ENCODE results near the gene GADL1. TPM values are rescaled to one million over a fixed set of nuclear protein-coding genes. Genes with fewer than 3 reads are reported as not detected.
A peak's percentile ranks its signal among the peaks of the same experiment; 100 is the strongest.

Gene GADL1, protein sequence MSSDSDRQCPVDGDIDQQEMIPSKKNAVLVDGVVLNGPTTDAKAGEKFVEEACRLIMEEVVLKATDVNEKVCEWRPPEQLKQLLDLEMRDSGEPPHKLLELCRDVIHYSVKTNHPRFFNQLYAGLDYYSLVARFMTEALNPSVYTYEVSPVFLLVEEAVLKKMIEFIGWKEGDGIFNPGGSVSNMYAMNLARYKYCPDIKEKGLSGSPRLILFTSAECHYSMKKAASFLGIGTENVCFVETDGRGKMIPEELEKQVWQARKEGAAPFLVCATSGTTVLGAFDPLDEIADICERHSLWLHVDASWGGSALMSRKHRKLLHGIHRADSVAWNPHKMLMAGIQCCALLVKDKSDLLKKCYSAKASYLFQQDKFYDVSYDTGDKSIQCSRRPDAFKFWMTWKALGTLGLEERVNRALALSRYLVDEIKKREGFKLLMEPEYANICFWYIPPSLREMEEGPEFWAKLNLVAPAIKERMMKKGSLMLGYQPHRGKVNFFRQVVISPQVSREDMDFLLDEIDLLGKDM
- total RNA-seq = not detected in 2 replicates

DNA sequence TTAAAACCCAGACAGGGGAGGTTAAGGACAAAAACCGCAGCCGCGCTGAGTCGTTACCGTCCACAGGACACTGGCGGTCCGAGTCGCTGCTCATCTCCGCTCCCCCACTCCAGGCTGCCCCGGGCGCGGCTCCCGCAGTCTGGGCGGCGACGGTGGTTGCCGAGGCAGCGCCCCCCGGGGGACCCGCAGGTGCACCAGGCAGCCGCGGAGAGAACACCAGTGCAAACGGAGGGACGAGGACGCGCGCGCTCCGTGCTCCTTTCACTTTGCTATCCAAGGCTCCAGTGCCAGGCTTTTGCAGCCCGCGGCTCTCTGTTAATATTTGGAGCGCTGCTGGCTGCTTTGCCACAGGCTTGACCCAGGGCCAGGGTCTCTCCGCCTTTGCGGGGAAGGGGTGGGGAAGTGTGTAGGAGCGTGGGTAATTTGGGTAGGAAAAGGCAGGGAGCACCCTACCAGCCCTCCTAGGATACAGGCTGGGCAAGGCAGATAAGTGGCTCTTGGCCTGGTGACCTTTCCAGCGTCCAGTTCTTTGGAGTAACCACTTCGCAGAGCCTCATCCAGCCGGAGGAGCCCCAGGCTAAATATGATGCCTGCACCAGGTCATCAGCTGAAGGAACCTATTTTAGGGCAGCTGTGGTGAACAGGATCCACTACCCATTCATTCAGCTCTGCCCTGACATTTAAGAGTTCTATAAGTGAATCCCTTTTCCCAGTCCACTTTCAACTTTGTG lies at the start of gene GADL1:
Gene GADL1, minus strand, starts transcription at position 141 of the 731 bp plus-strand sequence. Its CDS starts 47 bp downstream, at position 94.
- no peak for DNase-seq (ENCODE audit: low read depth)

DNA sequence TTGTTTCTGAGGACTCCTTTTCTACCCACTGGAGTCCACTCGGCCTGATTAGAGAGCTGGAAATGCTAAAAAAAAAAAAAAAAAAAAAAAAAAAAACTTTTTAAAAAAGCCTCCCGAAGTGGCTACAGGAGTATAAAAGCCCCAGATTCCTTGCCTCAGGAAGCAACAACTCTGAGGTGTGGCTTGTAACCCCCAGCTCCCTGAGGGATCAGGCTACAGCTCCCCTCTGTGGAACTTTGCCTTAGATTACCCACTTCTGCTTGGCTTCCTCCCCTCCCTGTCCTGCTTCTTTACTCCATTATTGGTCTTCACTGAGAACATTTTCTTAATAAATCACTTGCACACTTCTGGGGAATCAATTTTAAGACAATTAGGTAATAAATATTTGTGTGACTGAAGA lies 49.7 kb upstream of the GADL1 start:
- DNase-seq (ENCODE audit: low read depth) = no peak

DNA sequence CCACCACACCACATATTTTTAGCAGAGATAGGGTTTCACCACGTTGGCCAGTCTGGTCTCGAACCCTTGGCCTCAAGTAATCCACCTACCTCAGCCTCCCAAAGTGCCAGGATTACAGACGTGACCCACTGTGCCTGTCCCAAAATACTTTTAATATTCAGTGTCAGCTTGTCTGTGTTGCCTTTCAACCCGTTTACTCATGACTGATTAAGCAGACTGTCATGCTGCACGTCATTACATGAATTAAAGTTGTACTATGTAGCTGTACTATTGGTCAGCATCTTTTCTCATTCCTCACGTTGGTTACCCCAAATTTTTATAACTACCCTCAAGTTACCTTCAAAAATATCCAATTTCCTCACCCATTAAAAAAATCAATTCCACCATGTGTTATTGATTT lies 48.7 kb upstream of the GADL1 start:
- no peak for DNase-seq (ENCODE audit: low read depth)

DNA sequence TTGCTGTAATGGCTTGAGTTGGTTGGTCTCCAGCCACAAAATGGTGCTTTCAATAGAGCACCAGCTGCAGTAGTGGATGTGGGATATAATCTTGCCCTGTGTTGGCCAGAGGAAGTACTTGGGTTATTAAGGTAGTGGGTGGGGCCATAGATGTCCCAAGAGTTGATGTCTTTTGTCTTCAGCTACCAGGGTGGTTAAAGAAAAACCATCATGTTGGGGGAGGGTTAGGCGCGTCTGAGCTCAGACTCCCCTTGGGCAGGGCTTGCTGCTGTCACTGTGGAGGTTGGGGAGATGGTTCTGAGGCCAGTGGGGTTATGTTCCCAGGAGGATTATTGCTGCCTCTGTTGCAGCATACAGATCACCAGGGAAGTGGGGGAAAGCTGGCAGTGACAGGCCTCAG lies 46.9 kb upstream of the GADL1 start:
- no peak for DNase-seq (ENCODE audit: low read depth)

DNA sequence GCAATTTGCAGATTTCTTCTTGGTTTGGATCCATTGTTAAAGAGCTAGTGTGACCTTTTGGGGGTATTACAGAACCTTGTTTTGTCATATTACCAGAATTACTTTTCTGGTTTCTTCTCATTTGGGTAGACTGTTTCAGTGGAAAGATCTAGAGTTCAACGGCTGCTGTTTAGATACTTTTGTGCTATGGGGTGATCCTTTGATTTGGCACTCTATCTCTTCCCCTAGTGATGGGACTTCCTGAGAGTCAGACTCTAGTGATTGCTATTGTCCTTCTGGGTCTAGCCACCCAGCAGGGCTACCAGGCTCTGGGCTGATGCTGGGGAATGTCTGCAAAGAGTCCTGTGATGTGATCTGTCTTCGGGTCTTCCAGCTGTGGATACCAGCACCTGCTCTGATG lies 46.3 kb upstream of the GADL1 start:
- DNase-seq (ENCODE audit: low read depth) = no peak

DNA sequence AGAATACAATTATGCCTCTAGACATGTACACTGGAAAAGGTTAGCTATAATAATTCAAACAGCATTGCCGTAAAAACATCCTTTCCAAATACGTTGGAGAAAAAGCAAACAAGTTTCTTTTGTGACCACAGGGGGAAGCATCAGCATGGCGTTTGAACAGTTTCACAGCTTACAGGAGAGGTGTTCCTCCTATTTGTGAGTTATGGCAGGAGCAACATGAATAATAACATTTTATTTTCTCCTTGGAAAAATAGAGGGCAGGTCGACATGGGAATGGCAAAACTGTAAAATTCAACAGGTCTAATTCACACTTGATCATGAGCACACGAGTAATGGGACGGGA lies 39.7 kb upstream of the GADL1 start:
- peak; percentile 70 for DNase-seq (ENCODE audit: low read depth)

DNA sequence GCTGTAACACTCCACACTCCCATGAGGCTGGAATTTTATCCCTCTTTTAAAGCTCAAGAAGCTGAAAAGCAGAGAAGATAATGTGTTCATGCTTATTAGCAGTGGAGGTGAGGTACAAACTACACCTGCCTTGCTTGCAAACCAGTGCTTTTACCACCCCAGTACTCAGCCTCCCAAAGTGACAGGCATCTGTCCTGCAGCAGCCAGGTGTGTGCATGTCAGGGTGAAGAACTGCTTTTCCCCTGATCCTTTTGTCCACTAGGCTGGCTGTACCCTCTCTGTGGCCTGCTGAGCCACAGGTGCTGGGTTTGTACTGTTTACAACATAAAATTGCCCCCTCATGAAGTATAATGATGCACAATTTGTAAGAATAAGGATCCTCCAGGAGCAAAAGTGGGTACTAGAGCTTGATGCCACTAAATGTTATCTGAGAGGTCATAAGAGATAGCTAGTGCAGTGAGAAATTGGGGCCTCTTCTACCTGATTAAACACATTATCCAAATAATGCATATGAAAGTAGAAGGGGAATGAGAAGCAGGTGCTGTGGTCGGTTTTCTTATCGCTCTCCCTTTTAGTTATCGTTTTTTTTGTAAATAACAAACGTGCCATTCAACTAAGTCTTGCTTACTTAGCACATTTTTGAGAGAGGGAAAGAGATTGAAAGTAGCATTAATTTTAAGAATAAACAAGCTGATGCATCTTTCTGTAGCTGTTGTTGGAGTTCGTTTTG lies 39.2 kb upstream of the GADL1 start:
- DNase-seq (ENCODE audit: low read depth) = no peak

DNA sequence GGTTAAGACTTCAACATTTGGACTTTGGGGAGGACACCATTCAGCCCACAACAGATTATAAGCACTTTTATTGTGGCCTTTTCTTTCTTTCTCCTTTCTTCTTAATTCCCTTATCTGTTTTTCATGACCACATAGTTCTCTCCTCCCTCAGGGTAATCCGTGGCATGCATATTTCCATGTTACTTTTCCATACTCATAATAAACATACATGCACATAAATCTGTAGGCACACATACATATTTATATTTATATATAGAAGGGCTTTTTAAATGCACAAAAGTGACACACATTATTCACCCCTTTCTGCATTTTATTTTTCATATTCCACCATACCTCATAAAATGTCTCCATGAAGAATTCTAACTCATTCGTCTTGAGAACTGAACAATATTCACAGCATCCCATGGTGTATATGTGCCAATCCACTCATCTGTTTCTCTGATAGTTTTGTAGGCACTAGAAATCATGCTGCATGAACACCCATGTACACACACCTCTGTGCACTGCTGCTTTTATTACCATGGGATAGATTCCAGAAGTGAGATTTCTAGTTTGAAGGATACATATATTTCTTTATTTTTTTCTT lies 38.1 kb upstream of the GADL1 start:
- no peak for DNase-seq (ENCODE audit: low read depth)

DNA sequence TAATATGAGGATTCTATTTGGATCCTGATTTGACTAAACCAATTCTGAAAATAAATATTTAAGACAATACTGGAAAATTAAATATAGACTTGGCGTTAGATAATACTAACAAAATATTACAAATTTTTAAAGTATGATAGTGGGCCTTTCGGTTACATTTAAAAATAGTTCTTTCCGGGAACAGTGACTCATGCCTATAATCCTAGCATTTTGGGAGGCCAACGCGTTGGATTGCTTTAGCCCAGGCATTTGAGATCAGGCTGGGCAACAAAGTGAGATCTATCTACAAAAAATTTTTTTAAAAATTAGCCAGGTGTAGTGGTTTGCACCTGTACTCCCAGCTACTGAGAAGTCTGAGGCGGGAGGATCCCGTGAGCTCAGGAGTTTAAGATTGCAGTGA lies 30.3 kb upstream of the GADL1 start:
- DNase-seq (ENCODE audit: low read depth) = no peak

DNA sequence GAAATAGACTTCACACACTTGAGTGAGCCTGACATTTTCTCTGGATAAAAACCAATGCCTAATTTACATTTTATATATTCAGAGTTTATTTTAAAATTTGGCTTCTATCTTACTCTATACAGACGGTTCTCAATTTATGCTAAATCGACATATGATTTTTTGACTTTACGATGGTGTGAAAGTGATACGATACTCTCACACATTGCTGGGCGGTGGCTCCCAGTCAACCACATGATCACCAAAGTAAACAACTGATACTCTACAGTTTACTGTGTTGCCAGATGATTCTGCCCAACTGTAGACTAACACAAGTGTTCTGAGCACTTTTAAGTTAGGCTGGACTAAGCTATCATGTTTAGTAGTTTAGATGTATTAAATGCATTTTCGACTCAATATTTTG lies 25.1 kb upstream of the GADL1 start:
- no peak for DNase-seq (ENCODE audit: low read depth)

DNA sequence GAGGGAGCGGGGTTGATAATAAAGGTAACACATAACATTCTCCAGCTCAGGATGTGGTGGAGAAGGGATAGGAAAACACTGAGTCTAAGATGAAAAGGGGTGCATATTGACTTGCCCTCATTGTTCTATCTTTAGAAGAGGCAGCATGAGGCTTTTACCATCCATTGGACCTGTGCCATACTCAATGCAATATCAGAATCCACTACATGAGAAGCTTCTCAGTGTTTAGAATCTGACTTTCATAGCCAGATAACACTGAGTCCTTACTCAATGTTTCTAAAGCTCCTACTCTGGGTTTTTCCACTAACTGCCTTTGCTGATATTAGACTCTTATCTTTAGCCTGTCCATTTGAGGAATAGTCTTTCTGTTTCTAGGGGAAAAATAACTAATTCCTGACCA lies 24.3 kb upstream of the GADL1 start:
- DNase-seq (ENCODE audit: low read depth) = no peak

DNA sequence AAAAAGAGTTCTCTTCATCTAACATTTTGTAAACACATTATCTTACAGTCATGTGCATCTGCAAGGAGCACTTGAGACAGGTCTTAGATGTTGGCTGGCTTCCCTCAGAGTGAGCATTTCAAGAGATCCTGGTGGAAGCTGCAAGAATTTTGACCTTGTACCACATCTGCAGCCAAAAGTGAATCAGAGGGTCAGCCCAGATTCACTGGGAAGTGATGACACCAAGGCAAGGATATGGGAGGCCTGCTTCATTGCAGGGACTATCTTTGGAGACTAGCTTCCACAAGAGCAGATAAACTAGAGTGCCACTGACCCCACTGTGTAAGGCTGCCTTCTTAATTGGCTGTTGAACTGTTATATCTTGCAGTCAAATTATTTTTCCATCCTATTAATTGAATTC lies 21.3 kb upstream of the GADL1 start:
- no peak for DNase-seq (ENCODE audit: low read depth)

DNA sequence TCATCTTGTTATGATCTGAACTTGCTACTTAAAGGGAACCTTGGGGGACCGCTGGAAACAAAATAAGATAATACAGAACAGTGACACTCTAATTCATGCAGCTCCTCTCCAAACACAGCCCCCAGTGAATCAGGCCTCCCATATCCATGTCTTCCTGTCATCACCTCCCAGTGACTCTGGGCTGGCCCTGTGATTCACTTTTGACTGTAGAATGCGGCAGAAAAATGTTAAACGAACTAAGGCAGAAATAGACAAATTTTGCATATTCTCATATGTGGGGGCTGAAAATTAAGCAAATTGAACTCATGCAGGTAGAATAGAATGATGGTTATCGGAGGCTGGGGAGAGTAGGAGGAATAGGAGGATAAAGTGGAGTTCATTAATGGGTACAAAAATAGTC lies 20.2 kb upstream of the GADL1 start:
- DNase-seq (ENCODE audit: low read depth) = no peak

DNA sequence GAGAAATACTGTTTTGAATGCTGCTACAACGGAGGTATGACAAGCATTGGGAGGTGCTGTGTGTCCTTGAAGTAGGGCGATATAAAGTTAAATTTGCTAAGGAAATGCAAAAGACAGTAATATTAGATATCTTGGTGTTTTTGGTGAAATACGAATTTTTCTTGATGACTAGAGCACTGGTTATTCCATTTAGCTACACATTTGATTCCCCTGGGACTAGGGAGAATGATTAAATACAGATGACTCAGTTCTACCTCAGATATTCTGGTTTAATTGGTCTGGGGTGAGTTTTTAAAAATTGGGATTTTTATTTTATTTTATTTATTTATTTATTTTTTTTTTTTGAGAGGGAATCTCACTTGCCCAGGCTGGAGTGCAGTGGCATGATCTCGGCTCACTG lies 18.7 kb upstream of the GADL1 start:
- DNase-seq (ENCODE audit: low read depth) = no peak

DNA sequence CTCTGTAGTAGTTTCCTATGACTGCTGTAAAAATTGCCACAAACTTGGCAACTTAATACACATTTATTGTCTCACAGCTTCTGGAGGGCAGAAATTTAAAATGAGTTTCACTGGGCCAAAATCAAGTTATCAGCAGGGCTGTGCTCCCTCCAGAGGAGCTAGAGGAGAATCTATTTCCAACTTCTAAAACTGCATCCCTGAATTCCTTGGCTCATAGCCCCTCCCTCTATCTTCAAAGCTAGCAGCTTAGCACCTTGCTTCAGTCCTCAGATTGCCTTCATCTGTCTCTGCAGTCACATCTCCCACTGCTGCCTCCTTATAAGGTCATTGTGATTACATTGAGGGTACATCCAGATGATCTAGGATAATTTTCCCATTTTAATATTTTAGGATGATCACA lies 17.8 kb upstream of the GADL1 start:
- DNase-seq (ENCODE audit: low read depth) = no peak

DNA sequence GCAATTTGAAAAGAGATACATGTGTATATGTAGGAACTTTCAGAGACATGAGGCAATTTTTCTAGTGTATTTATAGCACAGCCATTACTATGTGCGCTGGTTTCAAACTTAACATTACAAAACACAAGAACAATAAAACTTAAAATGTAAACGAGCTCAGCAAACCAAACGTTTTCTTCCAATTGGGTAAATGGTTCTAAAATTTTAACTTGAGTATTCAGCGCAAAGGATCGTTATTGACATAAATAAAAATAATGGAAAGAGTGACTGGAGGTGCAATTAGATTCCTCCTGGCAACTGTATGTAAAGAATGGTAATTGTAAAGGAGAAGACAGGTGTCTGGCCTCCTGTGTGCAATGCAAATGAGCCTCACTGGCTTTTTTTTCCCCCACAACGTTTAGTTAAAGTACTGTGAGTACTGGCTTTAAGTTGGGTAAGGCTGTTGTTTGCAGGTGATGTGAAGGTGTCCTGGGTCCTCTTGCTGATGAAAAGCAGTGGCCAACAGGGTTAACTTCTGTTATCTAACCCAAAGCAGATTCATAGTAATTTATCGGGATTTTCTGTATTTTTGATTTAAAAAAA lies 14.1 kb upstream of the GADL1 start:
- no peak for DNase-seq (ENCODE audit: low read depth)

DNA sequence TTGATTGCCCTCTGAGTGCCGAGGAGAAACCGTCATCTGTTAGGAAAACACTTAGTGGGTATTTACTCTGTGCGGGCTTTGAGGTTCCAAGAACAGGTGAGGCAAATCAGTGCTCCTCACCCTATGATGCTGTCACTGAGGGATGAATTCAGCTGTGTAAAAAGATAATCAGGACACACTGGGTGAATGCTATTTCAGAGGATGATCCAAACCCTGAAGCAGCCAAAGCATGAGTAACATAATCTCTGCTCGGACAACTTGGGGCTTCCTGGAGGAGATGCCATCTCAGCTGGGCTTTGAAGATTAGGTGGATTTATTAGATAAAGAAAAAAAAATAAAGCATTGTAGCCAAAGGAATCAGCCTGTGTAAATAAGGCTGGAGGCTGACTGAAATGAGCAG lies 10.5 kb upstream of the GADL1 start:
- no peak for DNase-seq (ENCODE audit: low read depth)

DNA sequence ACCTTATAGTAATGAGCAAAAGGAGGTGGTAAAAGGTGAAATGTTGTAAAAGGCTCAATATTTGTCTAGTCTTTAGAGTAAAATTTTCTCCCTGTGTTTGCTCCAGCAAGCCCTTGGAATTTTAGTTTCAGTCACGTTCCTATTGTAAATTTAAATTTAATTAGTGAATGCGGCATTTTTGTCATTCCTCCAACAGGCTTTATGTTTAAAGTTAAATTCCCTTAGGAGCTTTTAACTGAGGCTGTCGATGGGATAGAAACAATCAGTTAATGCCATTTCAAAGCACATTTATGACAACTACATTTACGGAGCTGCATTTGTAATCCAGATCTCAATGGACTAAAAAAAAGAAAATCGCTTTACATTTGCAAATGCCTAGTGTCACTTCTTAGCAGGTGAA lies 868 bp upstream of the GADL1 start:
- DNase-seq (ENCODE audit: low read depth) = peak; percentile 36

DNA sequence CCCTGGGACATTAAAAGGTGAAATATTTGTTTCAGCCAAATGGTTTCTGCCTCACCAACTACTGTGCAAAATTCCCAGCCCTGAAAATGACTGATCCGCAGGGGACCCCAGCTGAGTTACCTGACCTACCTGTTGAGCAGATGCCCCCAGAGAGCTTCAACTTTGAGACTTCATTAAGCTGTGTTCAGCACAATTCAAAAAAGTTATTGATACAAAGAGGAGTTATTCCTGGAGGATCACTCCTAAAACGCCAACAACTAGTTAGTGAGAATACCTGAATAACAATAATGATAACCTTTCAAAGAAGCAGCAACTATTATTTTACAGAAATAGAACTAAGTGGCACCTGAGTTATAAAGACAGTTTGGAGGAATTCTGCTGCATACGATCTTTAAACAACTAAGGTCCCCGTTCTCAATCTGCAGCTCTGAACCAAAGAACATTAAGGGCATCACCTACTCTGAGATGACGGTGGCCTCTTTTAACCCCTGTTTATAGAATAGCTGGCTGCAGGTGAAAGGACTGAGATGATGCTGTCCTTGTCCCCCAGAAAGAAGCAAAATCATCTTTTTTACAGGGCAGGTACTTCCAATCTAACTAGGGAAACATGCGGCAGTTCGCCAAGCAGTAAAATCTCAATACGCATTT lies 659 bp downstream of the GADL1 start:
- no peak for DNase-seq (ENCODE audit: low read depth)

DNA sequence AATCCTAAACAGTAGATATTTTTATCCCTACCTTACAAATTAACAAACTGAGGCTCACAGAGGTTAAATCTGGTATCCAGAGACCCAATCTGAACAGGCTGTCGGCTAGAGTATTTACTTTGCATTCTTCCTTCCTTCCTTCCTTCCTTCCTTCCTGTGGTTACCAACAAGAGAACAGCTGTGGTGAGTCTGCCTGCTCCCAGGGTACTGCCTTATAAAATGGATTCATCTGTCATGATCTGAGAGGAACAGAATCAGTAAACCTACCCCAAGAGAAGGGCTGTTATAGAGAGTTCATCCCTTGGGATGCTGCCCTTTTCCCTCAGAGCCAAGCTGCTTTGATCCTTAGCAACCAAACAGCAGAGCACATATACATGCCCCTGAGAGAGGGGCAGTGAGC lies 3.6 kb downstream of the GADL1 start:
- no peak for DNase-seq (ENCODE audit: low read depth)

DNA sequence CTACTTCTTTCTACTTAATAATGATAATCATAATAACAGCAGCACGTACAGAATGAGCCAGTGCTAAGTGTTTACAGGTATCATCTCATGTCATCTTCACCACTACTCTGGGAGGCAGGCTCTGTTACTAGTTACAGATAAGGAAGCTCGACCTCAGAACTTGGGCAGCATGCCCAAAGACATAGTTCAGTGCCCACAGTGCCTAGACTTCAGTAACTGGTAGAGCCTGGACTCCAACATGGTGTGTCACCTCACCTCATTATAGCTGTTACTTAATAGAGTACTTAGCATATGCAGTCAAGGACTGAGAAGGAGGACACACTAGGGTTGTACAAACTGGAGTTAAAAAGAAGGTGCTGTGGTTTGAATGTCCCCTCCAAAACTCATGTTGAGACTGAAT lies 7.6 kb downstream of the GADL1 start:
- peak; percentile 72 for DNase-seq (ENCODE audit: low read depth)
